Epidermal melanocyte (primary cell): ENCODE data around the gene COL4A2.

Source experiments
- DNase-seq: peaks from one replicate; pipeline ENCODE4 v3.0.0; 2011; ENCODE audit warnings: low spot score; ENCODE audit not compliant: insufficient read length

COL4A2 gene

GRCh38 chr13:110435331-110435730, 128.2 kb downstream of the COL4A2 start:
- no peak for DNase-seq

GRCh38 chr13:110436276-110436675, 129.2 kb downstream of the COL4A2 start:
- DNase-seq: no peak

GRCh38 chr13:110436786-110437370, 129.8 kb downstream of the COL4A2 start:
- no peak for DNase-seq

GRCh38 chr13:110438211-110438610, 131.1 kb downstream of the COL4A2 start:
- DNase-seq: no peak

GRCh38 chr13:110438776-110439175, 131.7 kb downstream of the COL4A2 start:
- DNase-seq: no peak

DNA sequence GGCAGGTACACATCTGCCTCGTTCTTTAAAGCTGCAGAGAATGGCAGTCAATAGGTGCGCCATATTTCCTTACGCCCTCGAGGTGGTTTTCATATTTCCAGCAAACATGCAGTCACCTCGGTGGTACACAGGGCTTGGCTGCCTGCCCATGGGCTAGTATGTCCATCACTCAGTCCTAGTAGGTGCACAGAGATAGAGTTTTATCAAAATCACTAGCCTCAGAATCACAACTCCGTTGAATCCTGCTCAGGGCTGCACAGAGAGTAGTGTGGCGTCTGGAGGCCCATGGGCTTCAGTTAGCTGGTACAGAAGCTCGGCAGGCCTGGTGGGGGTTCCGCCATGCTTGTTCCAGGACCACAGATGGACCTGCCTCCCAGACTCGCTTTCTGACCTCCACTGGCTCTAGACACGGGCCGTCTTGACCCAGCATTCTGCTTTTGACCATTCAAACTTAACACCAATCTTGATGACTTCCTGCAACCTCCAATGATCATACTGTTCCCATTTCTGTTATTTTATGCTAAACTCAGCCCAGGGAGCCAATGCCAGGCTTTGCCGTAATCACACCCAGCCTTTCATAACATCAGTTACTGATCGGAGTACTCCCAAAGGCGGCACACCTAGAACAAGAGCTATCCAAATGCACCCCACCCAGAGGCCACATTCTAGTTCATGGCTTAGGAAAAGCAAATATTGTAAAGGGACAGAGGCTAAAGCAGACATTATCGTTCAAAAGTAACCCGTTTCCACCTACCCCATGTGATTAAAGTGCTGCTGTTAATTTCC, 134.1 kb downstream of the COL4A2 start:
- DNase-seq: no peak

DNA sequence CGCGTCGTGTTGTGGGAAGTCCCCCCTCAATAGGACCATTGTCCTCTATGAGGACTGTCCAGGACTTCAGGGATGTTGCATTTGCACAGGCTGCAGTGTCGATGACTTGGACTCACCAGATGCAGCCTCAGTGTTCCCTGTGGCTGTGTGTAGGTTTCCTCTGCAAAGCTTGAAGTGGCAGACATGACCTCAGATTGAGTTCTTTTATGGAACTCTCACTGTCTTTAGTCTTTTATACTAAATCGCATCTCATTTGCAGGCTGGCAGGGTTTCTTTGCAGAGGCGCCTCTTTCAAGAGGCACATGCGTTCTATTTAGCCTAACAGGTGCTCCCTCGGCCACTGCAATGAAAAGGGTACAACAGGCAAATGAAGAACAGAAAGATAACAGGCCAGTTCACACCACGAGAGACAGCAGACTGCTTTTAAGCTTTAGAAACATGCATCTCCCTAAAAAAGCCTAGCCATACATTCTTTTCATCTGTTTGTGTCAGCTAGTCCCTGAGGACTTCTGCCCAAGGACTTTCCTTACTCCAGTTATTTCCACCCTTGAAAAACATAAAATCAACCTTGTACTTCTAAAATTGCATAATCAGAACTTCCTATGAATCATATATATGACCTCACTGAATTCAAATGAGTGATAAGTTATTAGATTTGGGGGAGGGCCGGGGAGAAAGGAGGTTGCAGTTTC, 136.0 kb downstream of the COL4A2 start:
- DNase-seq: no peak

DNA sequence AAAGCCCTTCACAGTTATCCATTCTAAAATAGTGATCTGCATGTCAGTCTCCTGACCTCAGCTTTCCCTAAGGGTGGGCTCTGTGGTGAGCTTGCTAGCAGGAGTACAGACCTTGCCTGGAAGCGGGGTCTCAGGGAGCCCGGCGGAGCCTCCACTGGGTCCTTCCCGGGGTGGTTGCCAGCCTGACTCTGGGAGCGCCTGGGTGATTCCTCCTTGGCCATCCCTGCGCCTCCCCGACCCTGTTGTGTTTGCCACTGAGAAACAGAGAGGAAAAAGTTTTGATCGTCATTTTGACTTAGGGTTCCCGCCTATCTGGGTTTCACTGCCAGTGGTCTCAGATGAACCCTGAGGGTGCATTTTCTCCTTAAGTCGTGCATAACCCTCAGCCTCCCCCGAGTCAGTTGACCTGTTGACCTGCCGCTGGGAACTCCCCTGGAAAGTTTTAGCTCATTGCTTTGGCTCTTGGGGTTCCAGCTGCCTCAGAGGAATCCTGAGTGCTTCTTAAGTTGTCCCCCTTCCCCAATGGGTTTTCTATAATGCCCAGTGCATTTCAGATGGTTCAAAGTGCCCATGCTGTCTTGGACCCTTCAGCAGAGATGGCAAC, 136.6 kb downstream of the COL4A2 start:
- no peak for DNase-seq

DNA sequence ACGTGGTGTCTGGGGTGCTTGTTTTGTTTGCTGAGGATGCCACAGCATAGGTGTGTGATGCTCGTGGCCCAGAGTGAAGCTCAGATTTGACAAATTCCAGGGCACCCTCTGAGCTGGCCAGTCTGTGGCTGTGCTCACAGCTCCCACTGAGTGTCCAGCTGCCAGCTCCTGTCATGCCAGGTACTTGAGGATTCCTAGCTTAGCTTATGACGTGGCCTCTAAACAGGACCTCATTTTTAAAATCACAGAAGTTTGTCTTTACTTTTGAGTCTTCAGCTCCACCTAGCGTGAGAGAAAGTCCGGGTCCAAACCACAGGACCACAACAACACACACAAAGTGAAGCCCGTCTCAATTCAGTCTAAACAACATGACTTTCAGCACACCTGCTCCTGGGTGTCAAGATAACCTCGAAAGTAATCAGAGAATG, 137.2 kb downstream of the COL4A2 start:
- DNase-seq: no peak

- DNase-seq: no peak
Observed at GRCh38 chr13:110445183-110445582, 138.1 kb downstream of the COL4A2 start.

DNA sequence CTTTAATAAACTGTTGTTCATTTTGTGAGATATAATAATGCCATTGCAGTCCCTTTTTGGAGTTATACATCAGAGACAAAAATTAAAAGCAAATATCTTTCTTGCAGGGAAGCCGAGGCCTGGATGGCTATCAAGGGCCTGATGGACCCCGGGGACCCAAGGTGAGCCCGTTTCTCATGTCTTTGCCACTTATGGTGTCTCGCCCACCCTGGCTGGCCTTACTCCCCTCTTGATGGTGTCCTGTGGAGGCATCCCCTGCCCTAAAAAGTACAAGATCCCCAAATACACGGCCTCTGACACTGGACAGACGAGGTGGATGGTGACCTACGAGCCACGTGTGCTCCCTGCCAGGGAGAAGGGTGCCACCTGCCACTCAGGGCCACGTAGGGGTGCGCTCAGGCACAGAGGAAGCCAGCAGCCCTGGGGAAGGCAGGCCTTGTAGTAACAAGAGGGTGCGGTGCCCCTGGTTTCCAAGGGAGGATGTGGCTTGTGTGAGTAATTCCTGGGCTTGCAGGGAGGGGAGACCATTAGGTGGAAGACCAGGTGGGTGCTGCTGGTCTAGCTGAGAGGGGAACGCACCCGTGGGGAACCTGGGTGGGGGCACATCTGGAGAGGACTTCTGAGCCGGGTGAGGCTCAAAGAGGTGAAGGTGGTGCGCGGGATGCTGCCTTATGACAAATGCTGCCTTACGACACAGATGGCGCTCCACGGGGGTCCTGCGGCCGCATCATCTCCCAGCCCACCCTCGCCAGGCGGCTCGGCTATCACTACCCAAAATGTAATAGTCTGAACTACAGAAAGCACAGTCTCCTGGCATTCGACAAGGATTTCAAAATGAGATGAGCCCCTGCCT, 138.9 kb downstream of the COL4A2 start:
- no peak for DNase-seq

DNA sequence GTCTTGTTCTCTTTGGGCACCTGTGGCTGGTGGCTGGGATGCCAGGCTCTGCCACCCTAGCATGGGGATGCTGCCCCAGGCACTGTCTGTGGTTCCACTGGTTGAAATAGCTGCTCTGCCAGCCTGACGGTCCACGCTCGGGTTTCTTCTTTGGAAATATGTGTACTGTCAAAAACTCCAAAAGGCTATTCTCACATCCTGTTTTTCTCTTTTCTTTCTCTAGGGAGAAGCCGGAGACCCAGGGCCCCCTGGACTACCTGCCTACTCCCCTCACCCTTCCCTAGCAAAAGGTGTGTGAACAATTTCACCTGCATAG, 139.4 kb downstream of the COL4A2 start:
- no peak for DNase-seq

- no peak for DNase-seq
Observed at GRCh38 chr13:110447058-110447511, 140.0 kb downstream of the COL4A2 start.

DNA sequence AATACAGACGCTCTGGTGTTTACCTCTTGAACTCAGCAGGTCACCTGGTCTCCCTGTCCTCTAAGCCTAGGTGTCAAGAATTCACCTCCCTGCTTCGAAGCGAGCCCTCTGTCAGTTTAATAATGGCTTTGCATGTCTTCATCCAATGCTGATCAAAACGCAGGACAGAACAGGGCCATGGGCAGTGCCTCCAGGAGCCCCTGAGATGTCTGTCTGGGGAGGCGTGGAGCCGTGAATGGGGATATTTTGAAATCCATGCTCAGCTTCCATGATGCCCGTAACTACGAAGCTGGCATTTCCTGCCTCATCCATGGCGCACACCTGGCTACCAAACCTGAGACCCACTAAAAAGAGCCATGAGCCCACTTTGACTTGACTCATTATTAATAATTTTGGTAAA, 140.7 kb downstream of the COL4A2 start:
- no peak for DNase-seq

- DNase-seq: no peak
Observed at GRCh38 chr13:110448230-110448629, 141.1 kb downstream of the COL4A2 start.

GRCh38 chr13:110448677-110449076, 141.6 kb downstream of the COL4A2 start:
- no peak for DNase-seq

DNA sequence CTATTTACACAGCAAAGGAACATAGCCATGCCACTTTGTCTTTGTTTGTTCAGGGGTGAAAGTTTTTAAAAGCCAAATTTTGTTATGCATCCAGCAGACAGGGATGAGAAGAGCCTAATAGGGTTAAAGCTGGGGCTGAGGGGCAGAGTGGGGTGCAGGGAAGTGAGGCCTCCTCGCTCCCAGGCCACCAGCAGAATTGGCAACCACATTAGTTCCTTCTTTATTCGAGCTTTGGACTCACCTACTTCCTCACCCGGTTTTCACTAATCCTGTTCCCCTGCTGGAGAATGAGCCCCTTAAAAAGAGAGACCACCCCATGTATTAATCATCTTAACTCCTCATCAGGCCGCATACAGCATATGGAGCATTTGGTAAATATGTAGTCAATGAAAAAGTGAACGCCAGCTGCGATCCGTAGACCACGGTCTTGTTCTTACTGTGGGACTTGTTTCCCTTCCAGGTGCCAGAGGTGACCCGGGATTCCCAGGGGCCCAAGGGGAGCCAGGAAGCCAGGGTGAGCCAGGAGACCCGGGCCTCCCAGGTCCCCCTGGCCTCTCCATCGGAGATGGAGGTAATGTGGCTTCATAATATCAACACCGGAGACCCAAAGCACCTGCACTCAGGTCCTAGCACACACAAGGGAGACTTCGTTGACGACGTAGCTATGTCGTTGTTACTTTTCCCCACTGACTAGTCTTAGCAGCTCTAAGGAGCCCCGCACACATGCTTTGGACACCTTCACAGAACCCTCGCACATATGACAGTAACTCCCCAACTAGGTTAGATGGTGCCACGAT, 142.3 kb downstream of the COL4A2 start:
- DNase-seq: no peak

GRCh38 chr13:110450016-110450900, 143.2 kb downstream of the COL4A2 start:
- DNase-seq: no peak

- DNase-seq: no peak
Observed at GRCh38 chr13:110450941-110451730, 144.1 kb downstream of the COL4A2 start.
